K562 (cell line): ENCODE results near the gene MYO5C.

Source experiments
- EP300 ChIP-seq: IDR thresholded peaks from 2 replicates; pipeline ENCODE4 v1.6.1; 2012; ENCODE audit warnings: low read length, improper control_type of control experiment
- EZH2 ChIP-seq: IDR thresholded peaks from 2 replicates; pipeline ENCODE4 v1.6.1; 2012; ENCODE audit warnings: low read depth, mild to moderate bottlenecking, inconsistent platforms, low read length, borderline replicate concordance
- MED1 ChIP-seq: sonication (generic); formaldehyde crosslinking; IDR thresholded peaks from 2 replicates; pipeline ENCODE4 v1.8.1; 2023; ENCODE audit warnings: missing genetic modification reagents, borderline replicate concordance
- POLR2AphosphoS5 ChIP-seq: IDR thresholded peaks from 2 replicates; pipeline ENCODE4 v1.6.1; 2011; ENCODE audit warnings: mild to moderate bottlenecking, low read depth, low read length, moderate library complexity; ENCODE audit not compliant: control insufficient read depth, insufficient read depth
- SOX6 ChIP-seq: fragments of 450-650 bp; IDR thresholded peaks from 2 replicates; pipeline ENCODE4 v1.6.1; 2014; ENCODE audit warnings: mild to moderate bottlenecking
- USF2 ChIP-seq: sonication (generic); formaldehyde crosslinking; IDR thresholded peaks from 2 replicates; pipeline ENCODE4 v1.5.0; 2020; ENCODE audit warnings: missing genetic modification reagents

- no peak for TF ChIP-seq EP300
- TF ChIP-seq SOX6 = no peak
- no peak for TF ChIP-seq USF2
- no peak for TF ChIP-seq POLR2AphosphoS5
- TF ChIP-seq EZH2 = no peak
- no peak for TF ChIP-seq MED1 (CRISPR knock-in tag)
Measured at GRCh38 chr15:52230073-52230472, 65.5 kb downstream of the MYO5C start.
